ENCODE data around the gene SYK. TPM values are rescaled to one million over a fixed set of nuclear protein-coding genes. Genes with fewer than 3 reads are reported as not detected.

Gene SYK
- total RNA-seq, 1 donor from 2014 or later: 10.7 TPM

GRCh38 chr9:90892918-90893317 lies 91.3 kb downstream of the SYK start:
- no peak for TF ChIP-seq CTCF (IDR thresholded peaks at IDR 0.05; ENCODE audit: partially characterized antibody, unreplicated experiment)
- no peaks in the 10 kb centered on the region for H3K4me1 Mint-ChIP-seq (ENCODE audit: low read depth, unreplicated experiment)
- H3K4me3 Mint-ChIP-seq (ENCODE audit: unreplicated experiment): no peak overlapping the region
- no peaks in the 10 kb centered on the region for H3K36me3 Mint-ChIP-seq (ENCODE audit: unreplicated experiment)
- peaks cover 2% of the 10 kb centered on the region for H3K9me3 Mint-ChIP-seq (ENCODE audit: unreplicated experiment)
- H3K27ac Mint-ChIP-seq (ENCODE audit: unreplicated experiment): no peak overlapping the region
- peaks cover 2% of the 10 kb centered on the region for H3K27me3 Mint-ChIP-seq (ENCODE audit: unreplicated experiment)
- DNase-seq: no peak

- Mint-ChIP-seq H3K36me3 (ENCODE audit: unreplicated experiment) (no peaks in the 10 kb centered on the region), H3K27ac (ENCODE audit: unreplicated experiment) (no peak overlapping the region), H3K4me3 (ENCODE audit: unreplicated experiment) (no peak overlapping the region), H3K27me3 (ENCODE audit: unreplicated experiment) (peaks cover 2% of the 10 kb centered on the region), H3K9me3 (ENCODE audit: unreplicated experiment) (peaks cover 2% of the 10 kb centered on the region), H3K4me1 (ENCODE audit: low read depth, unreplicated experiment) (no peaks in the 10 kb centered on the region)
- TF ChIP-seq CTCF (IDR thresholded peaks at IDR 0.05; ENCODE audit: partially characterized antibody, unreplicated experiment): no peak
- DNase-seq: no peak
Measured at GRCh38 chr9:90893706-90894105, 92.1 kb downstream of the SYK start.

GRCh38 chr9:90894986-90895687 lies 93.5 kb downstream of the SYK start:
- Mint-ChIP-seq H3K4me3 (ENCODE audit: unreplicated experiment) (no peak overlapping the region), H3K9me3 (ENCODE audit: unreplicated experiment) (peaks cover 2% of the 10 kb centered on the region), H3K36me3 (ENCODE audit: unreplicated experiment) (no peaks in the 10 kb centered on the region), H3K4me1 (ENCODE audit: low read depth, unreplicated experiment) (peaks cover 7% of the 10 kb centered on the region), H3K27me3 (ENCODE audit: unreplicated experiment) (peaks cover 7% of the 10 kb centered on the region), H3K27ac (ENCODE audit: unreplicated experiment) (no peak overlapping the region)
- peak; percentile 77 for TF ChIP-seq CTCF (IDR thresholded peaks at IDR 0.05; ENCODE audit: partially characterized antibody, unreplicated experiment)
- DNase-seq: peak; percentile 50

- Mint-ChIP-seq H3K27me3 (ENCODE audit: unreplicated experiment) (peaks cover 9% of the 10 kb centered on the region), H3K9me3 (ENCODE audit: unreplicated experiment) (peaks cover 2% of the 10 kb centered on the region), H3K4me1 (ENCODE audit: low read depth, unreplicated experiment) (peaks cover 9% of the 10 kb centered on the region), H3K36me3 (ENCODE audit: unreplicated experiment) (no peaks in the 10 kb centered on the region), H3K4me3 (ENCODE audit: unreplicated experiment) (no peak overlapping the region), H3K27ac (ENCODE audit: unreplicated experiment) (no peak overlapping the region)
- TF ChIP-seq CTCF (IDR thresholded peaks at IDR 0.05; ENCODE audit: partially characterized antibody, unreplicated experiment): no peak
- DNase-seq: no peak
Measured at GRCh38 chr9:90895786-90896185, 94.2 kb downstream of the SYK start.

- Mint-ChIP-seq H3K27me3 (ENCODE audit: unreplicated experiment) (peaks cover 9% of the 10 kb centered on the region), H3K4me1 (ENCODE audit: low read depth, unreplicated experiment) (peaks cover 11% of the 10 kb centered on the region), H3K36me3 (ENCODE audit: unreplicated experiment) (no peaks in the 10 kb centered on the region), H3K9me3 (ENCODE audit: unreplicated experiment) (peaks cover 2% of the 10 kb centered on the region), H3K27ac (ENCODE audit: unreplicated experiment) (no peak overlapping the region), H3K4me3 (ENCODE audit: unreplicated experiment) (no peak overlapping the region)
- DNase-seq: no peak
- no peak for TF ChIP-seq CTCF (IDR thresholded peaks at IDR 0.05; ENCODE audit: partially characterized antibody, unreplicated experiment)
Measured at GRCh38 chr9:90896231-90896630, 94.6 kb downstream of the SYK start.

Data from glutamatergic neuron (in vitro differentiated cells).